SU-DHL-6 (cell line): ENCODE measurements around the gene LAMTOR5.
A peak's percentile ranks its signal among the peaks of the same experiment; 100 is the strongest.

ENCODE experiments used
- H2AFZ ChIP-seq: fragments of 200-600 bp; sonication (generic); 2 replicates; pipeline ENCODE4 v1.6.1; 2014; ENCODE audit warnings: low read depth, mild to moderate bottlenecking, moderate library complexity, mixed read lengths, antibody characterized with exemption, low read length; ENCODE audit not compliant: severe bottlenecking
- H3F3A ChIP-seq: fragments of 200-600 bp; shearing (Covaris generic); 2 replicates; pipeline ENCODE4 v1.6.0; 2016; ENCODE audit warnings: antibody characterized with exemption, mild to moderate bottlenecking; ENCODE audit not compliant: insufficient read depth
- H3K27ac ChIP-seq: fragments of 200-600 bp; sonication (generic); 2 replicates; pipeline ENCODE4 v1.5.1; 2016; ENCODE audit warnings: low read depth, mild to moderate bottlenecking, low read length, moderate library complexity, mixed read lengths
- H3K27me3 ChIP-seq: fragments of 200-600 bp; sonication (generic), shearing (Covaris generic); 2 replicates; pipeline ENCODE4 v1.6.0; 2014; ENCODE audit warnings: mild to moderate bottlenecking, low read length
- H3K36me3 ChIP-seq: fragments of 200-600 bp; sonication (generic); 2 replicates; pipeline ENCODE4 v1.6.1; 2014; ENCODE audit warnings: mild to moderate bottlenecking, low read length, mixed read lengths
- H3K4me2 ChIP-seq: fragments of 300-600, 200-600 bp; shearing (Covaris generic), sonication (generic); 2 replicates; pipeline ENCODE4 v1.6.0; 2014; ENCODE audit warnings: low read length, low read depth, mild to moderate bottlenecking; ENCODE audit not compliant: poor library complexity, severe bottlenecking
- H3K4me3 ChIP-seq: fragments of 200-600 bp; sonication (generic); 2 replicates; pipeline ENCODE4 v1.5.1; 2014; ENCODE audit warnings: antibody characterized with exemption, low read length, mild to moderate bottlenecking, mixed read lengths; ENCODE audit not compliant: insufficient read depth, poor library complexity, severe bottlenecking
- H3K79me2 ChIP-seq: fragments of 200-600 bp; sonication (generic); 2 replicates; pipeline ENCODE4 v1.6.1; 2014; ENCODE audit warnings: mild to moderate bottlenecking, low read length, moderate library complexity; ENCODE audit not compliant: insufficient read depth
- H3K9ac ChIP-seq: fragments of 200-600 bp; sonication (generic); 2 replicates; pipeline ENCODE4 v1.7.0; 2014; ENCODE audit warnings: mild to moderate bottlenecking, low read length
- H3K9me2 ChIP-seq: fragments of 200-600 bp; sonication (generic); replicated peaks from 2 replicates; pipeline ENCODE4 v1.6.1; 2014; ENCODE audit warnings: low read length; ENCODE audit not compliant: insufficient read depth
- H3K9me3 ChIP-seq: fragments of 200-600 bp; sonication (generic); 2 replicates; pipeline ENCODE4 v1.6.1; 2014; ENCODE audit warnings: low read length, mixed read lengths; ENCODE audit not compliant: insufficient read depth
- H4K20me1 ChIP-seq: fragments of 200-600 bp; sonication (generic); 2 replicates; pipeline ENCODE4 v1.6.1; 2014; ENCODE audit warnings: low read depth, mild to moderate bottlenecking, antibody characterized with exemption, low read length, moderate library complexity, mixed read lengths
- CTCF ChIP-seq: fragments of 200-600 bp; sonication (generic); IDR thresholded peaks from one replicate; pipeline ENCODE4 v1.5.1; 2017; ENCODE audit warnings: antibody characterized with exemption, mild to moderate bottlenecking, low read length, moderate library complexity; ENCODE audit not compliant: insufficient read depth, poor library complexity, severe bottlenecking
- EZH2phosphoT487 ChIP-seq: fragments of 200-600 bp; sonication (generic), shearing (Covaris generic); conservative IDR thresholded peaks from 2 replicates; pipeline ENCODE4 v1.6.1; 2018; ENCODE audit warnings: mild to moderate bottlenecking, antibody characterized with exemption, low read length, moderate library complexity, mixed read lengths

LAMTOR5 gene

GRCh38 chr1:110412576-110412975 is 5.1 kb upstream of the LAMTOR5 start:
- H3K4me2 ChIP-seq, result no peak overlapping the region
- no peaks in the 10 kb centered on the region for H3K9me3 ChIP-seq
- no peaks in the 10 kb centered on the region for H3K79me2 ChIP-seq
- H2AFZ ChIP-seq, result no peak overlapping the region
- H3K9me2 ChIP-seq, result no peaks in the 10 kb centered on the region
- H3K27ac ChIP-seq, result no peak overlapping the region
- no peak overlapping the region for H3K9ac ChIP-seq
- TF ChIP-seq CTCF (peak; percentile 91), EZH2phosphoT487 (no peak)
- H3F3A ChIP-seq, result no peaks in the 10 kb centered on the region
- H3K36me3 ChIP-seq, result no peaks in the 10 kb centered on the region
- H3K27me3 ChIP-seq, result no peaks in the 10 kb centered on the region
- H3K4me3 ChIP-seq, result no peak overlapping the region
- no peaks in the 10 kb centered on the region for H4K20me1 ChIP-seq

- H3K27ac ChIP-seq, result no peak overlapping the region
Observed at GRCh38 chr1:110411173-110411735, 3.8 kb upstream of the LAMTOR5 start.

GRCh38 chr1:110409316-110409715 is 1.8 kb upstream of the LAMTOR5 start:
- Histone ChIP-seq H3K4me2 (no peak overlapping the region), H3K79me2 (peaks cover 17% of the 10 kb centered on the region), H3K4me3 (no peak overlapping the region), H3F3A (peaks cover 6% of the 10 kb centered on the region; the same call in 1 of the 2 replicates), H3K9me2 (no peaks in the 10 kb centered on the region), H4K20me1 (no peaks in the 10 kb centered on the region), H3K27me3 (no peaks in the 10 kb centered on the region), H3K27ac (no peak overlapping the region), H3K36me3 (peaks cover 2% of the 10 kb centered on the region; the same call in 1 of the 2 replicates), H3K9ac (no peak overlapping the region), H3K9me3 (no peaks in the 10 kb centered on the region), H2AFZ (no peak overlapping the region)
- TF ChIP-seq CTCF, result no peak
- TF ChIP-seq EZH2phosphoT487, result no peak

More at GRCh38 chr1:110411173-110411735, 3.8 kb upstream of the LAMTOR5 start:
- no peak overlapping the region for H2AFZ ChIP-seq
- no peaks in the 10 kb centered on the region for H3K27me3 ChIP-seq
- no peaks in the 10 kb centered on the region for H3K9me3 ChIP-seq
- no peaks in the 10 kb centered on the region for H3K9me2 ChIP-seq
- no peaks in the 10 kb centered on the region for H3K36me3 ChIP-seq
- no peak overlapping the region for H3K4me3 ChIP-seq
- peaks cover 11% of the 10 kb centered on the region for H3K79me2 ChIP-seq
- H3K9ac ChIP-seq, result no peak overlapping the region
- no peak overlapping the region for H3K4me2 ChIP-seq
- H3F3A ChIP-seq, result 0 out of 2 replicates have a peak, but pooled peaks cover under 1% of the 10 kb centered on the region
- no peaks in the 10 kb centered on the region for H4K20me1 ChIP-seq
- TF ChIP-seq EZH2phosphoT487 (no peak), CTCF (no peak)
